ENCODE measurements around the gene POMGNT1. TPM values are rescaled to one million over a fixed set of nuclear protein-coding genes. Genes with fewer than 3 reads are reported as not detected.

POMGNT1 gene
- total and polyA plus RNA-seq, 10 of the 15 experiments (the other 5 are each of a cell fraction or from before 2014, with no cell fraction given) = 8.6 to 35.2 (median 29.5) TPM

GRCh38 chr1:46205141-46205540, 6.9 kb upstream of the POMGNT1 start:
- ATAC-seq (no peak), DNase-seq (ENCODE audit: low read depth, low spot score) (no peak), FAIRE-seq (no peak)
- no peak overlapping the region for H2AFZ ChIP-seq (ENCODE audit: control insufficient read depth, low read depth, low read length)
- peaks cover 3% of the 10 kb centered on the region; the same call in 1 of the 2 replicates for H3K4me1 ChIP-seq (ENCODE audit: control insufficient read depth, insufficient read depth, low read length)
- no peak overlapping the region for H3K4me3 ChIP-seq
- TF ChIP-seq ZNF622 (IDR thresholded peaks at IDR 0.05) (no peak), FOS (IDR thresholded peaks at IDR 0.05; ENCODE audit: borderline replicate concordance, extremely low read depth, insufficient read length) (no peak), ASH2L (IDR thresholded peaks at IDR 0.05; ENCODE audit: borderline replicate concordance, low read depth) (no peak), POU2F2 (IDR thresholded peaks at IDR 0.05; ENCODE audit: borderline replicate concordance, low read depth, low read length) (no peak), POLR2A (IDR thresholded peaks at IDR 0.05; ENCODE audit: low read depth, low read length) (no peak), PAX8 (IDR thresholded peaks at IDR 0.05) (no peak), EZH2 (IDR thresholded peaks at IDR 0.05; ENCODE audit: borderline replicate concordance, control insufficient read depth, low read depth, low read length) (no peak), SKIL (IDR thresholded peaks at IDR 0.05; ENCODE audit: low read depth, poor library complexity, severe bottlenecking) (no peak), SUZ12 (IDR thresholded peaks at IDR 0.05; ENCODE audit: unreplicated experiment) (no peak), PML (IDR thresholded peaks at IDR 0.05; ENCODE audit: low read length) (no peak), HDAC2 (IDR thresholded peaks at IDR 0.05) (no peak), MEF2B (IDR thresholded peaks at IDR 0.05; ENCODE audit: partially characterized antibody, poor library complexity, severe bottlenecking) (no peak), ZNF217 (IDR thresholded peaks at IDR 0.05) (no peak), HSF1 (IDR thresholded peaks at IDR 0.05; ENCODE audit: low read depth, low read length) (no peak), GATAD2B (conservative IDR thresholded peaks at IDR 0.05; ENCODE audit: low read depth) (no peak), SPI1 (IDR thresholded peaks at IDR 0.05; ENCODE audit: borderline replicate concordance, insufficient read depth, low read depth, low read length) (no peak)
- no peaks in the 10 kb centered on the region for H3K36me3 ChIP-seq (ENCODE audit: control insufficient read depth in 2 of 2, insufficient read depth in 2 of 2, low read length in 1 of 2)
- ChIA-PET POLR2A (no interaction called here), CTCF (interaction anchor here (4.4 kb wide), 1 partner anchor 19 kb away, joined by 23 read pairs; no protein-coding TSS in a partner anchor), SMC1A (ENCODE audit: uncharacterized antibody, unreplicated experiment) (interaction anchor here (1.0 kb wide), 1 partner anchor 23 kb away, joined by 4 read pairs; no protein-coding TSS in a partner anchor), RAD21 (ENCODE audit: unreplicated experiment) (interaction anchor here (0.9 kb wide), 1 partner anchor 18 kb away, joined by 3 read pairs; no protein-coding TSS in a partner anchor)
- no peak overlapping the region for H3K9ac ChIP-seq (ENCODE audit: control insufficient read depth, insufficient read depth, low read length)
- H4K20me1 ChIP-seq (ENCODE audit: control insufficient read depth, insufficient read depth) = no peaks in the 10 kb centered on the region
- H3K4me2 ChIP-seq (ENCODE audit: control insufficient read depth, insufficient read depth) = no peak overlapping the region
- no peaks in the 10 kb centered on the region for H3K27me3 ChIP-seq (replicated peaks in 1 of 2; ENCODE audit: control insufficient read depth in 2 of 2, insufficient read depth in 2 of 2, low read length in 1 of 2)
- no TSS peak for BruUV-seq (replicated peaks)
- 72% methylated on average over 3 of the region's 3 CpGs for WGBS (ENCODE audit: insufficient coverage, insufficient replicate concordance, low lambda C conversion rate, missing lambda C conversion rate)
- in situ Hi-C loops (cut with MboI) = no loop called here
- no peak overlapping the region for H3K27ac ChIP-seq (ENCODE audit: control insufficient read depth, insufficient read depth)
- intact Hi-C loops (cut with micrococcal nuclease; ENCODE audit: unreplicated experiment) = no loop called here
- no peaks in the 10 kb centered on the region for H3K79me2 ChIP-seq (ENCODE audit: control insufficient read depth, insufficient read depth, low read length)
- H3K9me3 ChIP-seq (replicated peaks; ENCODE audit: control insufficient read depth, insufficient read depth, low read length) = no peaks in the 10 kb centered on the region
